Tibial nerve (tissue), 4 donors: ENCODE results near the gene SKAP1. TPM values are rescaled to one million over a fixed set of nuclear protein-coding genes. Genes with fewer than 3 reads are reported as not detected.
"Not testable (repeated sequence)": the region's sequence is repeated elsewhere in the genome, so short reads cannot be mapped to it uniquely, and the experiment has no call there.

ENCODE experiments used
- DNase-seq, 2 donors: peaks; one replicate each; pipeline ENCODE4 v3.0.0-alpha.2; 2019; ENCODE audit warnings: low spot score in 2 of 2
- H3K27ac ChIP-seq, 4 donors: fragments of 200-600 bp; sonication (generic) in 3 of 4; one replicate each; pipeline ENCODE4 v1.5.1; 2017 to 2019; ENCODE audit warnings: mild to moderate bottlenecking in 1 of 4
- H3K27me3 ChIP-seq, 2 donors: fragments of 200-600 bp; sonication (generic) in 1 of 2; one replicate each; pipeline versions ENCODE4 v1.5.1 to v1.6.0; 2017 to 2019
- H3K36me3 ChIP-seq, 3 donors: fragments of 200-600 bp; sonication (generic); one replicate each; pipeline ENCODE4 v1.5.1; 2018 to 2019
- H3K4me1 ChIP-seq, 4 donors: fragments of 200-600 bp; sonication (generic) in 3 of 4; one replicate each; pipeline ENCODE4 v1.5.1; 2017 to 2019
- H3K4me3 ChIP-seq, 4 donors: fragments of 200-600 bp; sonication (generic) in 3 of 4; one replicate each; pipeline ENCODE4 v1.5.1; 2017 to 2019; ENCODE audit warnings: mild to moderate bottlenecking in 1 of 4, moderate library complexity in 1 of 4
- H3K9me3 ChIP-seq, 4 donors: fragments of 200-600 bp; sonication (generic) in 3 of 4; one replicate each; pipeline ENCODE4 v1.5.1; 2017 to 2019
- EP300 ChIP-seq, 2 donors: sonication (generic); formaldehyde crosslinking; IDR thresholded peaks; one replicate each; pipeline ENCODE4 v1.6.1; 2017; ENCODE audit warnings: antibody characterized with exemption in 2 of 2, mild to moderate bottlenecking in 1 of 2
- POLR2A ChIP-seq, 2 donors: fragments of 450-650 bp; IDR thresholded peaks; one replicate each; pipeline ENCODE4 v1.6.1; 2017; ENCODE audit warnings: antibody characterized with exemption in 2 of 2, mild to moderate bottlenecking in 2 of 2, moderate library complexity in 2 of 2
- WGBS, 2 donors: methylation state at CpG; one replicate each; pipeline ENCODE4 v1.1.5; 2018; 5-methylcytosine and 5-hydroxymethylcytosine counted together
- total RNA-seq, 4 donors: library from RNA; depleted of rRNA; stranded (reverse); fragments of >200 nt; gene quantifications; one replicate each; pipeline ENCODE4 v1.1.0, GENCODE V29; 2016
- TF ChIP-seq, protein P1 (sequence below), 5 experiments: fragments of 200-600 bp in 3 of 5; fragments of 450-650 bp in 2 of 5; sonication (generic) in 3 of 5; IDR thresholded peaks; one replicate each; pipeline ENCODE4 v1.5.1; 2016 to 2019; ENCODE audit warnings: antibody characterized with exemption in 5 of 5, mild to moderate bottlenecking in 3 of 5, moderate library complexity in 2 of 5

SKAP1 gene
- total RNA-seq, 4 donors from 2014 or later, result 0.59 to 2.0 (median 1.3) TPM

DNA sequence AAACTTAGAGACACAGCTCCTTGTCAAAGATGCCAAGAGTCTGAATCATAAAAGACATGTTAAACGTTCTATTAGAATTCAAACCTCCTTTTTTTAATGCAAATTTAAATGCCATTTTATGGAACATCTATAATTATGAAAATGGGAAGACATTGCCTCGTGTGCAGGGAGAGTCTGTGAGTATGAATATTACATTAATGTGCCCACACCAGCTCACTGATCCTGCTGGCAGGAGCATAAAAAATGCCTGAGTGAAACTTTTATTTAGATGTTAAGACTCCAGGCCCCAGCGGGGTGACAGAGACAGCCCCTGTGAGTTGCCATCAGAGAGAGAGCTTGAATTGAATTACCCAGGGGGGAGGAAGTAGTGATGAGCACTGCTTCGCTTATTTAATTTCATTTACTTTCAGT lies 237.7 kb downstream of the SKAP1 start:
- Histone ChIP-seq H3K4me3 (no peak overlapping the region), H3K27ac (no peak overlapping the region), H3K9me3 (no peaks in the 10 kb centered on the region), H3K36me3 (no peaks in the 10 kb centered on the region), H3K4me1 (no peaks in the 10 kb centered on the region), H3K27me3 (peaks cover 0 to 32% of the 10 kb centered on the region in 2 donors)
- TF ChIP-seq, protein P1, sequence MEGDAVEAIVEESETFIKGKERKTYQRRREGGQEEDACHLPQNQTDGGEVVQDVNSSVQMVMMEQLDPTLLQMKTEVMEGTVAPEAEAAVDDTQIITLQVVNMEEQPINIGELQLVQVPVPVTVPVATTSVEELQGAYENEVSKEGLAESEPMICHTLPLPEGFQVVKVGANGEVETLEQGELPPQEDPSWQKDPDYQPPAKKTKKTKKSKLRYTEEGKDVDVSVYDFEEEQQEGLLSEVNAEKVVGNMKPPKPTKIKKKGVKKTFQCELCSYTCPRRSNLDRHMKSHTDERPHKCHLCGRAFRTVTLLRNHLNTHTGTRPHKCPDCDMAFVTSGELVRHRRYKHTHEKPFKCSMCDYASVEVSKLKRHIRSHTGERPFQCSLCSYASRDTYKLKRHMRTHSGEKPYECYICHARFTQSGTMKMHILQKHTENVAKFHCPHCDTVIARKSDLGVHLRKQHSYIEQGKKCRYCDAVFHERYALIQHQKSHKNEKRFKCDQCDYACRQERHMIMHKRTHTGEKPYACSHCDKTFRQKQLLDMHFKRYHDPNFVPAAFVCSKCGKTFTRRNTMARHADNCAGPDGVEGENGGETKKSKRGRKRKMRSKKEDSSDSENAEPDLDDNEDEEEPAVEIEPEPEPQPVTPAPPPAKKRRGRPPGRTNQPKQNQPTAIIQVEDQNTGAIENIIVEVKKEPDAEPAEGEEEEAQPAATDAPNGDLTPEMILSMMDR (IDR thresholded peaks at IDR 0.05), result no peak
- no peak for TF ChIP-seq EP300 (IDR thresholded peaks at IDR 0.05)
- TF ChIP-seq POLR2A (IDR thresholded peaks at IDR 0.05), result no peak
- WGBS, 2 donors, result 39 to 44% methylated on average over 4 of the region's 4 CpGs
- no peak for DNase-seq

DNA sequence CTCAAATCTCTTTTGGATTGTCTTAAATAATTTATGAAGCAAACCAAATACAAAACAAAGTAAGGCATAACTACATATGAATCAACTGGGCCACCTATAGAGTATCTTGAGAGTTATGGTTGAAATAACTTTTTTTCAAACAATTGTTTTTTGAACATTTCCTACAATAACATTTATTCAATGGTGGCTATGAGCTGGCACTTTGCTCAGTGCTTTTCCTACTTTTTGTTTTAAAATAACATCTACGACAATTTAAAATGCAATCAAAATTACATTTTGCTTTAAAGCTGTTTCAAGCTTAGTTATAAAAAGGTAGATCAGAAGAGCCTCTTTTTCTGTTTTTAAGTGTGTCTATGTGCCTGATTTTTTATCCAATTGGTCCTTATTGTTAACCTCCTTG lies 238.7 kb downstream of the SKAP1 start:
- 80 to 90% methylated on average over 1 of the region's 1 CpG for WGBS, 2 donors
- H3K27ac ChIP-seq, result no peak overlapping the region

DNA sequence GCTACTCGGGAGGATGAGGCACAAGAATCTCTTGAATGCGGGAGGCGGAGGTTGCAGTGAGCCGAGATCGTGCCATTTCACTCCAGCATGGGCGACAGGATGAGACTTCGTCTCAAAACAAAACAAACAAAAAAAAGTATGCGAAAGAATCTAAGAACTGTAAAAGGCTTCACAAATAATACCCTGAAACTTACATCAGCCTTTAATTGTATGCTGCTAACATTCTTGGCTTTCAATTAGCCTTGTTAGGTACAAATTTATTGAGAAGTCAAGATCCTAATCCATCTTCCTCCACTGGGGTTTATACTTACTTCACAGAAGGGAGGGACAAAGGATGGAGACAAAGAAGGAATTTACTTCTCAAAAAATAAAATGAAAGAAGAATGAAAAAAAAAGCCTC lies 239.1 kb downstream of the SKAP1 start:
- Histone ChIP-seq H3K27me3 (peaks cover 0 to 37% of the 10 kb centered on the region in 2 donors), H3K4me3 (no peak overlapping the region), H3K27ac (no peak overlapping the region), H3K9me3 (no peaks in the 10 kb centered on the region), H3K4me1 (no peaks in the 10 kb centered on the region), H3K36me3 (no peaks in the 10 kb centered on the region)
- DNase-seq, result no peak
- 89 to 93% methylated on average over 8 of the region's 8 CpGs for WGBS, 2 donors
- TF ChIP-seq EP300 (IDR thresholded peaks at IDR 0.05) (no peak), POLR2A (IDR thresholded peaks at IDR 0.05) (no peak)
- TF ChIP-seq, protein P1 (IDR thresholded peaks at IDR 0.05), result no peak

More for the DNA sequence above, 238.7 kb downstream of the SKAP1 start:
- Histone ChIP-seq H3K36me3 (no peaks in the 10 kb centered on the region), H3K4me1 (no peaks in the 10 kb centered on the region), H3K4me3 (no peak overlapping the region), H3K27me3 (peaks cover 0 to 36% of the 10 kb centered on the region in 2 donors), H3K9me3 (no peaks in the 10 kb centered on the region)
- no peak for DNase-seq
- TF ChIP-seq EP300 (IDR thresholded peaks at IDR 0.05) (no peak), POLR2A (IDR thresholded peaks at IDR 0.05) (no peak)
- TF ChIP-seq, protein P1 (IDR thresholded peaks at IDR 0.05), result no peak

DNA sequence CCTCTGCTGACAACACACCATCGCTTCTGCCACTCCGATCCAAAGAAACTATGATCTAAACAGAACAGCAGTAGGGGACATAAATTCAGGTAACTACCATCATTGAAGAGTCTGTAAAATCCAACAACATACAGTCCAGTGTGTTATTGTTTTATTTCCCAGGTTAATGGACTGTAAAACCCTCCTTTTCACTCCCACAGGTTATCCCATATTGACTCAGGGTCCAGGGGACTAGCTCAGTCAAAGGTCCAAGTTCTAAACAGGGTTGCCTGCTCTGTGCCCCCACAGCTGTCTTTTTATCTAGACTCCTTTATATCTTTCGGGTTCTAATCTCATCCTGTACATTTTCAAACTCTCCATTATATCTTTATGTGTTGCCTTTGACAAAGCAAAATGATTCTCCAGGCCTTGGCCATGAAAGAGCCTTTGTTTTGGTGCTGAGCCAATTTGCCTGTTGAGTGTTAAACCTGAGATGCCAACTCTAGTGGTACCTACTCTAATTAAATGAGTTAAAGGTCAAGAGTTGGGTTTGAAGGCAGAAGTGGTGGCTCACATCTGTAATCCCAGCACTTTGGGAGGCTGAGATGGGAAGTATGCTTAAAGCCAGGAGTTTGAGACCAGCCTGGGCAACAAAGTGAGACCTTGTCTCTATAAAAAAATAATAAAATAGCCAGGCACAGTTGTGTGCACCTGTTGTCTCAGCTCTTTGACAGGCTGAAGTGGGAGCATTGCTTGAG lies 242.0 kb downstream of the SKAP1 start:
- no peaks in the 10 kb centered on the region for H3K4me1 ChIP-seq
- no peaks in the 10 kb centered on the region for H3K9me3 ChIP-seq
- peaks cover 0 to 39% of the 10 kb centered on the region in 2 donors for H3K27me3 ChIP-seq
- DNase-seq, result no peak
- H3K4me3 ChIP-seq, result no peak overlapping the region
- no peak overlapping the region for H3K27ac ChIP-seq
- TF ChIP-seq, protein P1 (IDR thresholded peaks at IDR 0.05), result no peak
- no peak for TF ChIP-seq EP300 (IDR thresholded peaks at IDR 0.05)
- no peak for TF ChIP-seq POLR2A (IDR thresholded peaks at IDR 0.05)
- H3K36me3 ChIP-seq, result no peaks in the 10 kb centered on the region
- WGBS, 2 donors, result 64 to 76% methylated on average over 3 of the region's 3 CpGs

DNA sequence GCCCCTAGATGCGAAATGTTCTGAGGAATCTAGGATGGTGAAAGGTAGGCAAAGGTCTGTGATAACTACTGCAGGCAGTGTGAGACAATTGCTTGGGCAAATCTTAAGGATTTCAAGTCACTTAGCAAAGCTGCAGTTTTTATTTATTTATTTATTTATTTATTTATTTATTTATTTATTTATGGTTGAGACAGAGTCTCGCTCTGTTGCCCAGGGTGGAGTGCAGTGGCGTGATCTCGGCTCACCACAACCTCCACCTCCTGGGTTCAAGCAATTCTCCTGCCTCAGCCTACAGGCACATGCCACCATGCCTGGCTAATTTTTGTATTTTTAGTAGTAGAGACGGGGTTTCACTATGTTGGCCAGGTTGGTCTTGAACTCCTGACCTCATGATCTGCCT lies 243.7 kb downstream of the SKAP1 start:
- not testable (repeated sequence) for H3K9me3 ChIP-seq, H3K36me3 ChIP-seq, H3K27ac ChIP-seq, H3K4me3 ChIP-seq, DNase-seq, H3K4me1 ChIP-seq
- peaks cover 0 to 43% of the 10 kb centered on the region in 2 donors for H3K27me3 ChIP-seq
- WGBS, 2 donors, result 93 to 95% methylated on average over 5 of the region's 5 CpGs
